ENCODE results near the gene LSM7.

DNA sequence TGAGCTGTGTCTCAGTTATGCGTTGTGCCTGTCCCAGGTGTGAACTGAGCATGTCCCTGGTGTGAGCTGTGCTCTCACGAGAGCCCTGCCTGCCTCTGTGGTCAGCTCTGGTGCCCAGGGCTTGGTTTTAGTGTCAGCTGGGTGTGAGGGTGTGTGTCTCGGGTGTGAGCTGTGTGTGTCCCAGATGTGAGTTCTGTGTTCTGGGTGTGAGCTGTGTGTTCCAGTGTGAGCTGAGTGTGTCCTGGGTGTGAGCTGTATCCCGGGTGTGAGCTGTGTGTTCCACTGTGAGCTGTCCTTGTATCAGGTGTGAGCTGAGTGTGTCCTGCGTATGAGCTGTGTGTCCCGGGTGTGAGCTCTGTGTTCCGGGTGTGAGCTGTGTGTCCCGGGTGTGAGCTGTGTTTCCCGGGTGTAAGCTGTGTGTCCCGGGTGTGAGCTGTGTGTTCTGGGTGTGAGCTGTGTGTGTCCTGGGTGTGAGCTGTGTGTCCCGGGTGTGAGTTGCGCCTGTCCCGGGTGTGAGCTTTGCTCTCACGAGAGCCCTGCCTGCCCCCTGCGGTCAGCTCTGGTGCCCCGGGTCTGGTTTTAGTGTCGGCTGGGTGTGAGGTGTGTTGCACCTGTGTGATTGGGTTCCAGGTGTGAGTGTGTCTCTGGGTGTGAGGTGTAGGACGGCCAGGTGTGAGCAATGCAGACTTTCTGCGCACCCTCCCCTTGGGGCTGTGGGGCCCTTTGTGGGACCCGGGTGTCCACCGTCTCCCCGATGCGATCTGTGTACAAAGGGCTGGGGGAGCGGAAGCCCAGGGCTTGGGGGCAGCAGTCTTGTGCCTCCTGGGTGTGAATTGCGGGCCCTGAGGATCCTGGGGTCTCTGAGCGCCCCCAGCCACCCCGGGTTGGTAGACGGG is 39.3 kb downstream of the LSM7 start:
- TF ChIP-seq, protein P1, sequence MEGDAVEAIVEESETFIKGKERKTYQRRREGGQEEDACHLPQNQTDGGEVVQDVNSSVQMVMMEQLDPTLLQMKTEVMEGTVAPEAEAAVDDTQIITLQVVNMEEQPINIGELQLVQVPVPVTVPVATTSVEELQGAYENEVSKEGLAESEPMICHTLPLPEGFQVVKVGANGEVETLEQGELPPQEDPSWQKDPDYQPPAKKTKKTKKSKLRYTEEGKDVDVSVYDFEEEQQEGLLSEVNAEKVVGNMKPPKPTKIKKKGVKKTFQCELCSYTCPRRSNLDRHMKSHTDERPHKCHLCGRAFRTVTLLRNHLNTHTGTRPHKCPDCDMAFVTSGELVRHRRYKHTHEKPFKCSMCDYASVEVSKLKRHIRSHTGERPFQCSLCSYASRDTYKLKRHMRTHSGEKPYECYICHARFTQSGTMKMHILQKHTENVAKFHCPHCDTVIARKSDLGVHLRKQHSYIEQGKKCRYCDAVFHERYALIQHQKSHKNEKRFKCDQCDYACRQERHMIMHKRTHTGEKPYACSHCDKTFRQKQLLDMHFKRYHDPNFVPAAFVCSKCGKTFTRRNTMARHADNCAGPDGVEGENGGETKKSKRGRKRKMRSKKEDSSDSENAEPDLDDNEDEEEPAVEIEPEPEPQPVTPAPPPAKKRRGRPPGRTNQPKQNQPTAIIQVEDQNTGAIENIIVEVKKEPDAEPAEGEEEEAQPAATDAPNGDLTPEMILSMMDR (conservative IDR thresholded peaks at IDR 0.05; ENCODE audit: low read depth, low read length) = no peak
- no peak for TF ChIP-seq EZH2 (IDR thresholded peaks at IDR 0.05; ENCODE audit: borderline replicate concordance, low read depth, low read length, poor library complexity, severe bottlenecking)
